Ovary (tissue), 3 donors: ENCODE results near the gene BBLN.

Source experiments
- CTCF ChIP-seq, 3 donors: fragments of 450-650 bp in 2 of 3; fragments of 200-600 bp in 1 of 3; IDR thresholded peaks; one replicate each; pipeline versions ENCODE4 v1.5.1 to v1.8.0; 2016 to 2022; ENCODE audit warnings: antibody characterized with exemption in 3 of 3, mild to moderate bottlenecking in 1 of 3
- EP300 ChIP-seq: sonication (generic); formaldehyde crosslinking; IDR thresholded peaks from one replicate; pipeline ENCODE4 v1.6.1; 2017; ENCODE audit warnings: antibody characterized with exemption
- POLR2A ChIP-seq: fragments of 450-650 bp; IDR thresholded peaks from one replicate; pipeline ENCODE4 v1.6.1; 2017; ENCODE audit warnings: antibody characterized with exemption, mild to moderate bottlenecking, moderate library complexity
- donor health status: DM: no; HTN: no; CAD: no.

GRCh38 chr9:128152133-128153059, 7.7 kb upstream of the BBLN start:
- TF ChIP-seq CTCF (IDR thresholded peaks at IDR 0.05): no peak
- TF ChIP-seq EP300: no peak
- TF ChIP-seq POLR2A: no peak
